Measurements from ENCODE around the gene SLC12A1.
A peak's percentile ranks its signal among the peaks of the same experiment; 100 is the strongest.
"Not testable (repeated sequence)": the region's sequence is repeated elsewhere in the genome, so short reads cannot be mapped to it uniquely, and the experiment has no call there.

The SLC12A1 gene

DNA sequence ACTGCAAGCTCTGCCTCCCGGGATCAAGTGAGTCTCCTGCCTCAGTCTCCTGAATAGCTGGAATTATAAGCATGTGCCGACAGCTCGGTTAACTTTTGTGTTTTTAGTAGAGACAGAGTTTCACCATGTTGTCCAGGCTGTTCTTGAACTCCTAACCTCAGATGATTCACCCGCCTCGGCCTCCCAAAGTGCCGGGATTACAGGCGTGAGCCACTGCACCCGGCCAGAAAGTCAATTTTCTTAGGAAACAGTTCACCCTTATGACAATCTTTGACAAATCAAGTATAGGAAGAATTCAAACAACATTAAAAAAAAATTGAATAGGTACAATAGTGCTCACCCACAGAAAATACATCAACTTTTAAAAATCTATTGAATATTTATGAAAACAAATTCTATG lies 101.5 kb downstream of the SLC12A1 start:
- no peak for DNase-seq (ENCODE audit: low read depth, low spot score)

DNA sequence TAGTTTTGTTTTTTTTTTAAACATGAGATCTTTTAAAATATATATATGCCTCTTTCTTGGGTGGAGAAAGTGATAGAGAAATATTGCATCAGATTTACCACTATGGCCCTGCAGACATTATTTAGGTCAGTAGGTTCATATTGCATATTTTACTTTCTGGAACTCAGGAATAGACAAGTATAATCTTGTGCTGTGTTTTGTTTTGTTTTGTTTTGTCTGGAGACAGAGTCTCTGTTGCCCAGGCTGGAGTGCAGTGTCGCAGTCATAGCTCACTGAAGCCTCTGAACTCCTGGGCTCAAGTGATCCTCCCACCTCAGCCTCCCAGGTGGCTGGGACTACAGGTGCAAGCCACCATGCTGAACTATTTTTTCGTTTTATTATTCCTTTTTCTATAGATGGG lies 103.6 kb downstream of the SLC12A1 start:
- no peak for DNase-seq (ENCODE audit: low read depth, low spot score)

DNA sequence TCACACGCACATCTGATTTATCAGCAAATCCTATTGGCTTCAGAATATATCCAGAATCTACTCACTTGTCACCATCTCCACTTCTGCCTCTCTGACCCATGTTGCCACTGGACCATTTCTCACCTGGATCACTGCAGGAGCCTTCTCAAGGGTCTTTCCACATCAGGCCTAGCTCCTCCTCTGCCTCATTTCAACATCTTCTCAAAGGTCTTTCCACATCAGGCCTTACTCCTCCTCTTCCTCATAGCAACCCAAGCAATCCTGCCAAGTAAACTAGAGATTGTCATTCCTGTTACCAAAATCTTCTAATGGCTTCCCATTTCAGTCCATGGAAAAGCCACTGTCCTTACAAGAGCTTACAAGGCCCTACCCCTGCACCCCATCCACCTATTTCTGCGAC lies 107.1 kb downstream of the SLC12A1 start:
- DNase-seq (ENCODE audit: low read depth, low spot score): no peak

GRCh38 chr15:48315041-48315440 lies 108.9 kb downstream of the SLC12A1 start:
- DNase-seq (ENCODE audit: low read depth, low spot score): no peak

DNA sequence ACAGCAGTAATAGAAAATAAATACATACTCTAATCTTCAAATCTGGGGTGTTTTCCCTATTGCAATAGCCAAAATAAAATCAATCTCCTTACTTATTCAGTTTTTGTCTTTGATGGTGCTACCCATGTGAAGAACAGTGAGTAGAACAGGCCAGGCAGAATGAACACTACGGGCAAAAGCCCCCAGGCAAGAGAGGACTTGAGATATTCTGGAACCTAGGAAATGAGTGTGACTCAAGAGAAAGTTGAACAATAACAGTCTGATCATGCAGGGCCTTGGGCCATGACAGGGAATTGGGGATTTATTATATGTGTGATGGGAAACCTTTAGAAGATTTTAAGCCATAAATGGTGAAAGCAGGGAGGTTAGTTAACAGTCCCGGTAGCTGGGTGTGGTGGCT lies 111.1 kb downstream of the SLC12A1 start:
- DNase-seq (ENCODE audit: low read depth, low spot score): no peak

DNA sequence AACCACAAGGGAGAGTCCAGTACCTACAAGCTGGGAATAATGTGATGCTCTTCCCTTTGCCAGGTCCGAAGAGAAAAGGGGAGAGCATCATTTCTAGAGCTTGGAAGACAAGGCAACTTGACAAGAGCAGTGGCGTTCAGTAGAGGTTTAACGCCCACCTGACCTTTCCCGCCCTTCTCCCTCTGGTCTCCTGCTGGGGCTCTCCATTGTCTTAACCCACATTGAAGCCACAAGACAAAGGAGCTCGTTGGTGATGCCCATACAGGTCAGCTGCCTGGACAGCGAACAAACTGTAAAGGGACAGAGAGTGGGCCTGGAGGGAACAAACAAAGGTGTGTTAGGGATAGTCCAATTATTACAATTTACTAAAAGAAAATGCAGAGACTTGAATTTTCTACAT lies 112.0 kb downstream of the SLC12A1 start:
- peak; percentile 62 for DNase-seq (ENCODE audit: low read depth, low spot score)

DNA sequence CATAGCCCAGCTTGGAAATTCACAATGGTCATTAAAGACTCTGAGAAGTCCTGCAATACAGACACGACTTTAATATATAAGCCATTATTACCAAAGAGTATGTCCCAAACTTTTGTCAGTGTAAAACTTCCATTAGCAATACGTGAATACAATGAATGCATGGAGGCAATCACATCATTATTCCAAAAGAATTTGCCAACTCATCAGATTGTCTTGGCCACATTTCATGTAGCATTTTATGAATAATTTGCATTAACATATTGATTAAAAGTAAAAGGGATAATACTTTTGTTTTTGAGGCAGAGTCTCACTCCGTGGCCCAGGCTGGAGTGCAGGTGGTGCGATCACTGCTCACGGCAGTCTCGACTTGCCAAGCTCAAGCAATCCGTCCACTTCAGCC lies 117.2 kb downstream of the SLC12A1 start:
- no peak for DNase-seq (ENCODE audit: low read depth, low spot score)

- DNase-seq (ENCODE audit: low read depth, low spot score): no peak
These were observed 118.8 kb downstream of the SLC12A1 start for GRCh38 chr15:48324949-48325348.

- no peak for DNase-seq (ENCODE audit: low read depth, low spot score)
These were observed 119.3 kb downstream of the SLC12A1 start for GRCh38 chr15:48325400-48325799.

GRCh38 chr15:48326180-48326579 lies 120.1 kb downstream of the SLC12A1 start:
- not testable (repeated sequence) for DNase-seq (ENCODE audit: low read depth, low spot score)

DNA sequence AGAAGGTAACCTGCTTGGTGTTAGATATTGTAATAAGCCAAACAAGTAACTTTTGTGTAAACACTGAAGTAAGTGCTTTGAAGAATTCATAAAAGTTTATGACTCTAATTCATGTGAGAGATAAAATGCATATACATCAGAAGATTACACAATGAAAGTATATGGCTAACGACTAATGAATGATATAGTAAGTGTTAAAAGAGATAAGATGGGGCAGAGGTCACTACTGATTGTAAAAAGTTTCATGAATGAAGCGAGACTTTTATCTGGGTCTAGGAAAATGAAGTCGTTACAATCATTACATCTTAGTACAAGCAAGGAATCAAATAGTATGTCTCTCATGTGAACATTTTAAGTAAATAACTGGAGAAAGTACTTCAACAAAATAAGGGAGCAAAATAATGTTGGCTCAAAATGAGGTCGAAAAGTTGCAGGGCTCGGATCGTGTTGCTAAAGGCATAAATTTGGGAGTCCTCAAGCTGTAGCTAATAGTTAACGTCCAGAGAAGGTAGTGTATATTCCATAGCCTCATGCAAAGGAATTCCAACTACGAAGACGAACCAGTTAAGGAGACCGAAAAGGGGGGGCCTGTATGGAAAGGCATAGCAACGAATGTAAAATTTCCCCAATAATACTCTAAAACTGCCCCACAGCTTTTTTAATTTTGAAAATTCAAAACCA lies 124.1 kb downstream of the SLC12A1 start:
- no peak for DNase-seq (ENCODE audit: low read depth, low spot score)

- DNase-seq (ENCODE audit: low read depth, low spot score): peak; percentile 85
These were observed 125.0 kb downstream of the SLC12A1 start, which contains the start of gene DUT for GRCh38 chr15:48330855-48331795. DUT (plus strand) TSS chr15:48331429; CDS start chr15:48331516, 87 bp downstream.

DNA sequence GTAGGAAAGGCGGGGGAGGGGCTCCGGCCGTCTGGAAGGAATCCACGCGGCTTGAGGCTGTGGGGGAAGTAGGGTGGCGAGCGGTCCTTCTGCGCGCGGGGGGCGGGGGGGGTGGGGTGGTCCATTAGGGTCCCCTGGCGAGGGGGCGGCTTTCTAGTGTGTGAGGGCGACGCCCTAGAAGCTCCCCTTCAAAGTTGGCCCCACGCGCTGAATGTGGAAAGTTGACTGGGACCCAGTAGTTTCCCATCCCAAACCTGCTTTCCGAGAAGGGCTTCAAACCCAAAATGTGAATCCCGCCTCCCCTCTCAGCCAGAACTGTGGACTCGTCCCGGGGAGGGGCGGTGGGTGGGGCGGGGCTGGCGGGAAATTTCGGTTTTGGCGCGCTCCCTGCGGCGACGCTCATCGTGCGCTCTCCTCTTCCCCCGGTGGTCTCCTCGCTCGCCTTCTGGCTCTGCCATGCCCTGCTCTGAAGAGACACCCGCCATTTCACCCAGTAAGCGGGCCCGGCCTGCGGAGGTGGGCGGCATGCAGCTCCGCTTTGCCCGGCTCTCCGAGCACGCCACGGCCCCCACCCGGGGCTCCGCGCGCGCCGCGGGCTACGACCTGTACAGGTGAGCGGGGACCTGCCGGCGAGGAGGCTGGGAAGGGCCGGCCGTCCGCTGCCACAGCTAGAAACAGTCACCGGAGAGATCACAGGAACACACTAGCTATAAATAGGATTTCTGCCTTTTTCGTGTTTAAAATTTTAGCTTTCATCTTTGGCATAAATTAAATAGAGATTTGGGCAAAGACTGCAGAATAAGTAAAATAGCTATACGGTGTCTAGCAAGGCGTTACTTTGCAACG lies 125.9 kb downstream of the SLC12A1 start:
- DNase-seq (ENCODE audit: low read depth, low spot score): peak; percentile 77

GRCh38 chr15:48332642-48333034 lies 126.5 kb downstream of the SLC12A1 start:
- no peak for DNase-seq (ENCODE audit: low read depth, low spot score)

GRCh38 chr15:48333540-48333939 lies 127.4 kb downstream of the SLC12A1 start:
- no peak for DNase-seq (ENCODE audit: low read depth, low spot score)

GRCh38 chr15:48334260-48334659 lies 128.2 kb downstream of the SLC12A1 start:
- DNase-seq (ENCODE audit: low read depth, low spot score): no peak

DNA sequence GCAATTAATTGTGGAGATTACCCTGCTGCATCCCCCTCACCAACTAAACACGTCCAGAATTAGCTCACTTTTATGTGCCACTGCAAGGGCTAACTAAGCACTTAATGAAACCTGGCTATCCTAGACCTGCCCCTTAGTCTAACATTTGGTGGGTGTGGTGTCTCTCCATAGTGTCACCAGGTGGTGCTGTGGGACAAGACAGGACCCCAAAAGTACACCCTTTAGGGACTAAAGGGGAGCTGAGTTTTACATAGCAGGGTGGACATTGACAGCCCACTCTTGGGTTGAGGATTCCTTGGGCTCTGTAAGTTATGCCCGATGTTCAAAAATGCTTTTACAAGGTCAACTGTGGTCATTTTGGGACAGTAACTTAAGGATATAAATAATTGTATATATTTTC lies 130.8 kb downstream of the SLC12A1 start:
- no peak for DNase-seq (ENCODE audit: low read depth, low spot score)

DNA sequence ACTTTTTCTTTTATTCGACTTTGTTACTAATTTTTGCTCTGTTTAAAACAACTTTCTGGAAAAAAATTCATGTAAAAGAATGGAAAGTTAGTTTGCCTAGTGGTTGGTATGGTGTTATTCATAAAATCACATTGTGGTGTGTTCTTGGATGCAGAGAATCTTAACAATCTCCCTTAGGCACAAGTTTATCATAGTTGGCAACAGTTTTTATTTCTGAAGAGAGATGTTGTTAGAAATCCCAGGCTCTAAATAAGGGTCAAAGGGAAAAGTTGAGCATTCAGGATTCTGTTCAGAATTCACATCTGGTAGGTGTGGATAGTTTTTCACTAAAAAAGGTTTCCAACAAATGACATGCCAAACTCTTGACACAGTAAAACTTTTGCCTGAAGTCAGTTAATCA lies 131.5 kb downstream of the SLC12A1 start:
- no peak for DNase-seq (ENCODE audit: low read depth, low spot score)

GRCh38 chr15:48340111-48340510 lies 134.0 kb downstream of the SLC12A1 start:
- DNase-seq (ENCODE audit: low read depth, low spot score): no peak

DNA sequence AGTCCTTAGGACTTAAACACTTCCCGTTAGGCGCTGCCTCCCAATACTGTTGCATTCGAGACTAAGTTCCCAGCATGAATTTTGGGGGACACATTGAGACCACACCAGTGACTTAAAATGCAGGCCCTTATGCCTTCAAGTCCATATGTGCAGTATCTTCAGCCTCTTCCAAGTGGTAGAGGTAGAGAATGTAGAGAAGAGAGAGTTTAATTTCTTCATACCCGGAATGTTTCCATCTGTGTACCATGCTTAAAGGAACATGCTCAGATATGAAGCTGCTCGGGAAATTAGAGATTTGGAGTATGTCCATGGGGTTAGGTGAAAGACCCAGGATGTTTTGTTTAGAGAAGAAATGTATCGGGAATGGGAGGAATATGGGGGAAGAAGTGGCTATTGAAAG lies 137.8 kb downstream of the SLC12A1 start:
- no peak for DNase-seq (ENCODE audit: low read depth, low spot score)

DNA sequence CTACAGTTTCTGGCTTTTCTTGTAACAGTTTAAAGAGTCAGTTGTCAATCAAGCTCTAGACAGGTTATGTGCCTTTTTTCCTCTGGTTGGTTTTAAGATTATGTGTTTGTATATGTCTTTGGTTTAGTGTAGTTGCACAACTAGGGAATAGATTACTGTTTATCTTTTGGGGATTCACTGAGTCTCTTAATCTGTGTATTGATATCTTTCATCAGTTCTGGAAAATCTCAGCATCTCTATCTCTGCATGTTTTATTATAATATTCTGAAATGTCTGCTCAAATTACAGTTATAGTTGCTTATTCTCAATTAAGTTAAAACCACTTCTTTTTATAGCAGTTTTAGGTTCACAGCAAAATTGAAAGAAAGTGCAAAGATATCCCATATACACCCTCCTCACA lies 139.4 kb downstream of the SLC12A1 start:
- DNase-seq (ENCODE audit: low read depth, low spot score): no peak
